Measurements from ENCODE around the gene BIK. TPM values are rescaled to one million over a fixed set of nuclear protein-coding genes. Genes with fewer than 3 reads are reported as not detected.
"Not testable (repeated sequence)": the region's sequence is repeated elsewhere in the genome, so short reads cannot be mapped to it uniquely, and the experiment has no call there.

BIK gene
- total and polyA plus RNA-seq, 8 donors: 0.78 to 3.1 (median 1.3) TPM

- Histone ChIP-seq H3K36me3 (peaks cover 0 to 29% of the 10 kb centered on the region in 2 donors), H3K27me3 (no peaks in the 10 kb centered on the region), H3K4me1 (peaks cover 7 to 49% of the 10 kb centered on the region in 2 donors), H3K27ac (peak within 1 kb of the TSS; percentile 49 to 86), H3K9me3 (no peaks in the 10 kb centered on the region), H3K4me3 (peak within 1 kb of the TSS; percentile 75 to 96)
- DNase-seq (peak; percentile 77 to 97 (median 87)), ATAC-seq (peak; percentile 94)
- TF ChIP-seq CTCF (IDR thresholded peaks at IDR 0.05): no peak
- intact Hi-C loops (cut with DNase I): no loop called here
Observed at GRCh38 chr22:43142880-43143562, 32.5 kb downstream of the BIK start, which contains the start of gene MCAT. TSS of gene MCAT (minus strand) at chr22:43143398. CDS start at chr22:43143348, 50 bp downstream.

GRCh38 chr22:43144949-43145348, 34.4 kb downstream of the BIK start:
- Histone ChIP-seq H3K4me1 (peaks cover 7 to 65% of the 10 kb centered on the region in 2 donors), H3K27ac (peak overlapping the region in 1 of 2 donors; percentile 91), H3K9me3 (no peaks in the 10 kb centered on the region), H3K27me3 (no peaks in the 10 kb centered on the region), H3K36me3 (peaks cover 0 to 12% of the 10 kb centered on the region in 2 donors), H3K4me3 (no peak overlapping the region)
- no peak for TF ChIP-seq CTCF (IDR thresholded peaks at IDR 0.05)
- ATAC-seq (no peak), DNase-seq (no peak)
- intact Hi-C loops (cut with DNase I): no loop called here

GRCh38 chr22:43145371-43145770, 34.8 kb downstream of the BIK start:
- ATAC-seq; intact Hi-C loops (cut with DNase I): not testable (repeated sequence)

GRCh38 chr22:43146332-43146731, 35.8 kb downstream of the BIK start:
- ATAC-seq; H3K9me3 ChIP-seq; intact Hi-C loops (cut with DNase I); H3K36me3 ChIP-seq; H3K27me3 ChIP-seq; H3K4me3 ChIP-seq: not testable (repeated sequence)
- peak in 2 of 4 donors; percentile 59 to 87 for DNase-seq
- H3K4me1 ChIP-seq: peaks cover 7 to 66% of the 10 kb centered on the region in 2 donors
- peak overlapping the region in 1 of 2 donors; percentile 91 for H3K27ac ChIP-seq

More at GRCh38 chr22:43145371-43145770, 34.8 kb downstream of the BIK start:
- H3K4me1 ChIP-seq: peaks cover 7 to 67% of the 10 kb centered on the region in 2 donors
- H3K4me3 ChIP-seq, DNase-seq, H3K9me3 ChIP-seq, H3K36me3 ChIP-seq, H3K27me3 ChIP-seq: not testable (repeated sequence)
- H3K27ac ChIP-seq: peak overlapping the region in 1 of 2 donors; percentile 91

- DNase-seq (no peak), ATAC-seq (no peak)
- Histone ChIP-seq H3K4me1 (peaks cover 0 to 61% of the 10 kb centered on the region in 2 donors), H3K4me3 (no peak overlapping the region), H3K27ac (peak overlapping the region in 1 of 2 donors; percentile 91), H3K36me3 (no peaks in the 10 kb centered on the region), H3K27me3 (no peaks in the 10 kb centered on the region), H3K9me3 (no peaks in the 10 kb centered on the region)
- TF ChIP-seq CTCF (IDR thresholded peaks at IDR 0.05): no peak
- intact Hi-C loops (cut with DNase I): no loop called here
Observed at GRCh38 chr22:43147821-43148220, 37.3 kb downstream of the BIK start.

- no peak for TF ChIP-seq CTCF (IDR thresholded peaks at IDR 0.05)
- ATAC-seq: no peak
- intact Hi-C loops (cut with DNase I): no loop called here
- H3K4me3 ChIP-seq: no peak overlapping the region
- H3K27me3 ChIP-seq: no peaks in the 10 kb centered on the region
- H3K27ac ChIP-seq: peak overlapping the region in 1 of 2 donors; percentile 91
- H3K4me1 ChIP-seq: peaks cover 0 to 63% of the 10 kb centered on the region in 2 donors
- no peaks in the 10 kb centered on the region for H3K9me3 ChIP-seq
- no peak for DNase-seq
- H3K36me3 ChIP-seq: no peaks in the 10 kb centered on the region
Observed at GRCh38 chr22:43148581-43148980, 38.0 kb downstream of the BIK start.

Data from left lung (tissue), 10 donors.